Glomerular visceral epithelial cell (primary cell): ENCODE data around the gene KDM4B.
"Not testable (repeated sequence)": the region's sequence is repeated elsewhere in the genome, so short reads cannot be mapped to it uniquely, and the experiment has no call there.

Experiments
- DNase-seq: peaks from one replicate; pipeline ENCODE4 v3.0.0-alpha.2; 2016; ENCODE audit errors: extremely low spot score

KDM4B gene

GRCh38 chr19:4968462-4969291 is at the start of gene KDM4B:
KDM4B (plus strand) TSS chr19:4969113; CDS start chr19:5032891, 63,778 bp downstream.
- DNase-seq, result peak; percentile 100

- DNase-seq, result no peak
These were observed 46.2 kb upstream of the KDM4B start for GRCh38 chr19:4922530-4923275.

DNA sequence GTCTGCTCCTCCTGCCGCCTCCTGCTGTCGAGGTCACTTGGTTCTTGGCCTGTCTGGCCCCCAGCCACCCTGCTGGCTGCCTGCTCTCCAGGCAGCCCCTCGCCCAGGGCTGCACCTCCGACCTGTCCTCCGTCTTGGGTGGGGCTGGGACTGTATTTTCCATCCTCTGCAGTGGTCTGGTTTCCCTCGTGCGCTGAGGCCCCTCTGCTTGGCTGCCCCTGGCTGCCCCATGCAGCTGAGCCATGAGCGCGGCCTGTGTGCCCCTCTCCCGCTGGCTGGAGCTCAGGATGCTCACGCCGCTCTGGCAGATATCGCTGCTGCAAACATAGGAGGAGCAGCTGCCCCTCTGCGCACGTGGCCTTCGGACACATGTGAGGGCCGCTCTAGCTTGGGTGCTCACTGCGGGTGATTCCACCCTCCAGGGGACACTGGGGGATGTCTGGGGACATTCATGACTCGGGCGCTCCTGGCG is 45.6 kb upstream of the KDM4B start:
- DNase-seq, result no peak

- no peak for DNase-seq
These were observed 39.7 kb upstream of the KDM4B start for GRCh38 chr19:4929186-4929585.

GRCh38 chr19:4930664-4931063 is 38.2 kb upstream of the KDM4B start:
- DNase-seq, result no peak

- no peak for DNase-seq
These were observed 36.2 kb upstream of the KDM4B start for GRCh38 chr19:4932711-4933110.

- DNase-seq, result no peak
These were observed 35.4 kb upstream of the KDM4B start for GRCh38 chr19:4933528-4933927.

DNA sequence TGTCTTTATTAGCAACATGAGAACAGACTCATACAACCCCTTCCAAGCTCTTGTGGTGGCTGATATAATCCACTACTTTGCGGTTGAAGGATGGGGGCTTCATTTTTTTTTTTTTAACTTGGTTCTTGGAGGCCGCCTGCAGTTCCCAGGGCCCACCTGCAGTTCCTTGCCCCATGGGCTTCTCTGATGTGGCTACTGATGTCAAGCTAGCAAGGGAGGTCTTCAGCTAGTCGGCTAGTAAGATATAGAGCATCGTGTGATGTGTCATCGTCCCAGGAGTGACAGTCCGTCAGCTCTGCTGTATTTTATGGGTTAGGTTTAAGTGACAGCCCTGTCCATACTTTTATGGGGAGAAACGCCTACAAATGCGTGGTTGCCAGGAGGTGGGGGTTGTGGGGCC is 33.5 kb upstream of the KDM4B start:
- DNase-seq, result no peak

- no peak for DNase-seq
These were observed 31.9 kb upstream of the KDM4B start for GRCh38 chr19:4937060-4937459.

DNA sequence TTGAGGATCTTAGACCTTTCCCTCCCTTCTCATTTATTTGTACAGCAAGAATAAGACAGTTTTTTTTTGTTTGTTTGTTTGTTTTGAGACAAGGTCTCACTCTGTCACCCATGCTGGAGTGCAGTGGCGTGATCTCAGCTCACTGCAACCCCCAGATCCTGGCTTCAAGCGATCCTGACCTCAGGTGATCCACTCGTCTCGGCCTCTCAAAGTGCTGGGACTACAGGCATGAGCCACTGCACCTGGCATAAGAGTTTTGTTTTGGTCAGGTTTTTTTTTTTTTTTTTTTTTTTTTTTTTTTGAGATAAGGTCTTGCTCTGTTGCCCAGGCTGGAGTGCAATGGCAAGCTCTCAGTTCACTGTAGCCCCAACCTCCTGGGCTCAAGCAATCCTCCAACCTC is 30.5 kb upstream of the KDM4B start:
- not testable (repeated sequence) for DNase-seq

DNA sequence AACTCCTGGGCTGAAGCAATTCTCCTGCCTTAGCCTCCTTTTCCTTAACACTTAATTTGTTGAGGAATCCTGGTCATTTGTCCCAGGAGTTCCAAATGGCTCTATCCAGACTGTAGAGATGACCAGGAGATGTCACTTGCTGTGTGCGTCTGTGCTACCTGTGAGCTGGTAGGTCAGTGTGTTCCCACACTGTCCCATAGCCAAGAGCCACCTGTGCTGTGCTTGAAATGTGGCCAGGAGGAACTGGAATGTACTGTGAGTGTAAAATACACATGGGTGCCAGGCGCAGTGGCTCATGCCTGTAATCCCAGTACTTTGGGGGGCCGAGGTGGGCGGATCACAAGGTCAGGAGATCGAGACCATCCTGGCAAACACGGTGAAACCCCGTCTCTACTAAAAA is 29.4 kb upstream of the KDM4B start:
- DNase-seq, result no peak

- not testable (repeated sequence) for DNase-seq
These were observed 27.2 kb upstream of the KDM4B start for GRCh38 chr19:4941638-4942169.

GRCh38 chr19:4950650-4951049 is 18.3 kb upstream of the KDM4B start:
- DNase-seq, result not testable (repeated sequence)

GRCh38 chr19:4951656-4952055 is 17.3 kb upstream of the KDM4B start:
- no peak for DNase-seq

GRCh38 chr19:4952945-4953344 is 16.0 kb upstream of the KDM4B start:
- no peak for DNase-seq

GRCh38 chr19:4954320-4955149 is 14.4 kb upstream of the KDM4B start:
- DNase-seq, result not testable (repeated sequence)

GRCh38 chr19:4955274-4955673 is 13.6 kb upstream of the KDM4B start:
- DNase-seq, result no peak

GRCh38 chr19:4957981-4958380 is 10.9 kb upstream of the KDM4B start:
- peak; percentile 20 for DNase-seq

DNA sequence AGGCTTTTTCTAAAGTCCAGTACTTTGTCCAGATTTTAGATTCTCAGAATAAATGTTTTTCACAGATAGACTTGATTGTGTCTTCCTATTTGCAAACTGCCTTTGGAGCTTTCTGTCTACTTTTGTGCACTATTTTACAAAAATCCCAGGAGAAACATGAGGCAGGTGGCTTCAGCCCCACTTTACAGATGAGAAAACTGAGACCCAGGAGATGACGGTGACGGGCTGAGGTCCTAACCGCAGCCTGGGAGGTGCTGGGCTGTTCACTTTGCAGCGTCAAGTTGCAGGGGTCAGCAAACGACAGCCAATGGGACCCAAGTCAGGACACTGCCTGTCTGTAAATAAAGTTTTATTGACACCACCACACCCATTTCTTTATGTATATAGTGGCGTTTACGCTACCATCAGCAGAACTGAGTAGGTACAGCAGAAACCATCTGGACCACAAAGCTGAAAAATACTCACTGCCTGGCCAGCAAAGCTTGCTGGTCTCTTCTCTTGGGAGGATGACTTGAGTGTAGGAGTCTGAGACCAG is 6.8 kb upstream of the KDM4B start:
- no peak for DNase-seq

DNA sequence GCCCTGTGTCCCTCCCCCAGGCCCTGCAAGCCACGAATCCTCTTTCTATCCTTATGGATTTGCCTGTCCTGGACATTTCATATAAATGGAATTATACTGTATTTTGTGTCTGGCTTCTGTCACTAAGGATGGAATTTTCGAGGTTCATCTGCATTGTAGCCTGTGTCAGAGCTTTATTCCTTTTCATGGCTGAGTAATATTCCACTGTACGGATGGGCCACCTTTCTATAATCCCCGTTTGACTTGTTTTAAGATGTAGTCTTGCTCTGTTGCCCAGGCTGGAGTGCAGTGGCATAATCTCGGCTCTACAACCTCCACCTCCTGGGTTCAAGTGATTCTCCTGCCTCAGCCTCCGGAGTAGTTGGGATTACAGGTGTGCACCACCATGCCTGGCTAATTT is 3.9 kb upstream of the KDM4B start:
- no peak for DNase-seq

GRCh38 chr19:4966591-4966990 is 2.3 kb upstream of the KDM4B start:
- DNase-seq, result peak; percentile 78
